Spleen (tissue), 7 donors: ENCODE data around the gene HCAR3.

Source experiments
- CTCF ChIP-seq, 11 experiments: fragments of 200-600 bp in 7 of 11; fragments of 450-650 bp in 4 of 11; sonication (generic) in 4 of 11; IDR thresholded peaks in 8 of 11; conservative IDR thresholded peaks in 3 of 11; 1 replicate in 7 of 11; 2 replicates in 4 of 11; pipeline versions ENCODE4 v1.4.0 to v1.8.0; 2016 to 2021; ENCODE audit warnings: antibody characterized with exemption in 11 of 11, inconsistent platforms in 4 of 11, mild to moderate bottlenecking in 1 of 11
- POLR2A ChIP-seq, 3 donors: fragments of 450-650 bp; IDR thresholded peaks; one replicate each; pipeline ENCODE4 v1.5.1; 2017; ENCODE audit warnings: antibody characterized with exemption in 3 of 3, mild to moderate bottlenecking in 1 of 3
- POLR2AphosphoS5 ChIP-seq, 3 donors: sonication (generic); formaldehyde crosslinking; IDR thresholded peaks; one replicate each; pipeline ENCODE4 v1.5.1; 2017; ENCODE audit warnings: antibody characterized with exemption in 3 of 3
- donor health status: DM: no; HTN: no; CAD: no; lungs with moderate emphysema.
- donor health status: DM: no; HTN: no; CAD: no.
- donor health status: DM: no; HTN: no; CAD: no.

GRCh38 chr12:122684297-122684813, 32.3 kb downstream of the HCAR3 start:
- TF ChIP-seq POLR2A (IDR thresholded peaks at IDR 0.05), result no peak
- TF ChIP-seq POLR2AphosphoS5 (IDR thresholded peaks at IDR 0.05), result no peak
- no peak for TF ChIP-seq CTCF (IDR thresholded peaks at IDR 0.05 in 8 of 11, conservative IDR thresholded peaks at IDR 0.05 in 3 of 11)
